C4-2B (cell line): ENCODE measurements around the gene SLC25A18.
"Not testable (repeated sequence)": the region's sequence is repeated elsewhere in the genome, so short reads cannot be mapped to it uniquely, and the experiment has no call there.

ENCODE experiments used
- CTCF ChIP-seq: fragments of 450-650 bp; conservative IDR thresholded peaks from 2 replicates; pipeline ENCODE4 v1.5.1; 2017; ENCODE audit warnings: mild to moderate bottlenecking
- ZFX ChIP-seq: fragments of 450-650 bp; IDR thresholded peaks from 2 replicates; pipeline ENCODE4 v1.6.1; 2017

- not testable (repeated sequence) for TF ChIP-seq CTCF, ZFX
Measured at GRCh38 chr22:17521971-17522370, 41.3 kb upstream of the SLC25A18 start.
